GM19043 (cell line): ENCODE data around the gene CCDC197.

ENCODE experiments used
- ATAC-seq: cut with Tn5 transposase; IDR thresholded peaks from one replicate; pipeline ENCODE4 v1.9.1; 2021; ENCODE audit warnings: low read depth; ENCODE audit not compliant: unreplicated experiment

CCDC197 gene

GRCh38 chr14:93998871-93999403 is 1.8 kb downstream of the CCDC197 start:
- no peak for ATAC-seq

GRCh38 chr14:93999573-93999972 is 2.5 kb downstream of the CCDC197 start:
- no peak for ATAC-seq

GRCh38 chr14:94000267-94000666 is 3.2 kb downstream of the CCDC197 start:
- no peak for ATAC-seq

GRCh38 chr14:94001016-94001415 is 3.9 kb downstream of the CCDC197 start:
- ATAC-seq, result no peak

- ATAC-seq, result no peak
These were observed 4.6 kb downstream of the CCDC197 start for GRCh38 chr14:94001501-94002396.

- no peak for ATAC-seq
These were observed 6.3 kb downstream of the CCDC197 start for GRCh38 chr14:94003397-94003796.

GRCh38 chr14:94004015-94004414 is 6.9 kb downstream of the CCDC197 start:
- no peak for ATAC-seq

GRCh38 chr14:94005324-94006073 is 8.4 kb downstream of the CCDC197 start:
- ATAC-seq, result no peak

- ATAC-seq, result no peak
These were observed 11.1 kb downstream of the CCDC197 start for GRCh38 chr14:94008234-94008633.

GRCh38 chr14:94009767-94010166 is 12.7 kb downstream of the CCDC197 start:
- ATAC-seq, result peak; percentile 56

- no peak for ATAC-seq
These were observed 13.5 kb downstream of the CCDC197 start for GRCh38 chr14:94010625-94011024.

- no peak for ATAC-seq
These were observed 14.7 kb downstream of the CCDC197 start for GRCh38 chr14:94011795-94012194.

- ATAC-seq, result no peak
These were observed 17.3 kb downstream of the CCDC197 start for GRCh38 chr14:94014382-94014781.

- no peak for ATAC-seq
These were observed 18.1 kb downstream of the CCDC197 start for GRCh38 chr14:94015223-94015622.

GRCh38 chr14:94016446-94016976 is 19.4 kb downstream of the CCDC197 start:
- ATAC-seq, result no peak

- ATAC-seq, result no peak
These were observed 21.2 kb downstream of the CCDC197 start for GRCh38 chr14:94018308-94018707.

- ATAC-seq, result no peak
These were observed 22.2 kb downstream of the CCDC197 start for GRCh38 chr14:94019329-94019728.

- ATAC-seq, result no peak
These were observed 23.2 kb downstream of the CCDC197 start for GRCh38 chr14:94020267-94020666.

- ATAC-seq, result no peak
These were observed 23.9 kb downstream of the CCDC197 start for GRCh38 chr14:94021001-94021400.

GRCh38 chr14:94021416-94022157 is 24.5 kb downstream of the CCDC197 start:
- ATAC-seq, result no peak
